ENCODE measurements around the gene ATG9B. TPM values are rescaled to one million over a fixed set of nuclear protein-coding genes. Genes with fewer than 3 reads are reported as not detected.
A peak's percentile ranks its signal among the peaks of the same experiment; 100 is the strongest.

Gene ATG9B
- total and polyA plus RNA-seq, 9 of the 15 experiments (the other 6 are each of a cell fraction or from before 2014, with no cell fraction given): 0.29 to 8.0 (median 2.1) TPM

DNA sequence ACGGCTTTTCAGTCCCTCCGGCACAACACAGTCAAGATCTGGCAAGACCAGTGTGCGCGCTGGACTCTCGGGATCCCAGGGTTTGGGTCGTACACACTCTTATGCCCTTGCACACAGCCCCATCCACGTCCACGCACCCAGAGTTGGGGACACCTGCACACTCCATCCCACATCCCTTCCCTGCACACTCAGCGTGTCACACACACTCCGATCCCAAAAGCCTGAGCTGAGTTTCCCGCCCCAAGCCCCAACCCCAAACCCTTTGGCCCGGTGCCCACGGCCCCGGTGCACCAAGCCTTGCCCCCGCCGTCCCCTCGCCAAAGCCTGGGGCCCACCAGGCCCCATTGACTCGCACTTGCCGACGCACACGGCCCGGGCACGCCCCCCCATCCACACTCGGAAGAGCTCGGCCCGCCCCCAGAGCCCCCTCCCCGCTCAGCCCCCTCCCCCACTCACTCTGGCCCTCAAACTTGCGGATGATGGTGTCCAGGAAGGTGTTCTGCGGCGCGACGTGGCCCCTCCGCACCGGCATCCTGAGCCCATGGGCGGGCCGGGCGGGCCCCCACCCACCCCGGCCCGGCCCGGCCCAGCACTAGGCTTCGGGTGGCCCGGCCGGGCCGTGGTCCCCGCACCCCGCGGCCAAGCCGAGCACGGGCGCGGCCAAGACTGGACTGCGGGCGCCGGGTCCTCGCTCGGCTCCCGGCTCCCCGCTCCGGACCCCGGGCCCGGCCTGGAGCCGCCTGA, 46.7 kb downstream of the ATG9B start (continued):
- TF ChIP-seq SRSF3 (IDR thresholded peaks at IDR 0.05; ENCODE audit: insufficient read depth, low read length) (0 out of 2 replicates have a peak, but pooled peaks have one; percentile 56), KDM1A (IDR thresholded peaks at IDR 0.05) (no peak), RBM14 (IDR thresholded peaks at IDR 0.05; ENCODE audit: borderline replicate concordance, insufficient read depth, low read depth, low read length) (no peak), SAP30 (IDR thresholded peaks at IDR 0.05; ENCODE audit: borderline replicate concordance, insufficient read depth, low read depth, low read length, poor library complexity, severe bottlenecking) (peak; percentile 9), ESRRA (IDR thresholded peaks at IDR 0.05; ENCODE audit: borderline replicate concordance, low read depth) (no peak), ZNF589 (CRISPR knock-in tag; IDR thresholded peaks at IDR 0.05; ENCODE audit: low read depth) (no peak), ZFX (CRISPR knock-in tag; IDR thresholded peaks at IDR 0.05) (peak; percentile 4; the same call in 1 of the 2 replicates), MTA2 (IDR thresholded peaks at IDR 0.05; ENCODE audit: low read depth) (no peak), RFX5 (IDR thresholded peaks at IDR 0.05; ENCODE audit: low read depth, low read length) (no peak), ZNF316 (IDR thresholded peaks at IDR 0.05) (peak; percentile 17; the same call in 1 of the 2 replicates), ZNF75A (CRISPR knock-in tag; IDR thresholded peaks at IDR 0.05) (no peak), FOXP1 (CRISPR knock-in tag; IDR thresholded peaks at IDR 0.05) (0 out of 2 replicates have a peak, but pooled peaks have one; percentile 4), SIN3B (IDR thresholded peaks at IDR 0.05; ENCODE audit: low read depth) (0 out of 2 replicates have a peak, but pooled peaks have one; percentile 29), ZNF551 (CRISPR knock-in tag; IDR thresholded peaks at IDR 0.05) (no peak), ARHGAP35 (IDR thresholded peaks at IDR 0.05; ENCODE audit: partially characterized antibody) (no peak), RBBP5 (IDR thresholded peaks at IDR 0.05; ENCODE audit: borderline replicate concordance, insufficient read depth, low read length, poor library complexity, severe bottlenecking) (peak; percentile 64), MEIS2 (IDR thresholded peaks at IDR 0.05; ENCODE audit: partially characterized antibody) (no peak), GATAD2A (IDR thresholded peaks at IDR 0.05) (no peak), CBFB (CRISPR knock-in tag; IDR thresholded peaks at IDR 0.05) (no peak; the same call in 1 of the 2 replicates)
- TF ChIP-seq, protein P1, sequence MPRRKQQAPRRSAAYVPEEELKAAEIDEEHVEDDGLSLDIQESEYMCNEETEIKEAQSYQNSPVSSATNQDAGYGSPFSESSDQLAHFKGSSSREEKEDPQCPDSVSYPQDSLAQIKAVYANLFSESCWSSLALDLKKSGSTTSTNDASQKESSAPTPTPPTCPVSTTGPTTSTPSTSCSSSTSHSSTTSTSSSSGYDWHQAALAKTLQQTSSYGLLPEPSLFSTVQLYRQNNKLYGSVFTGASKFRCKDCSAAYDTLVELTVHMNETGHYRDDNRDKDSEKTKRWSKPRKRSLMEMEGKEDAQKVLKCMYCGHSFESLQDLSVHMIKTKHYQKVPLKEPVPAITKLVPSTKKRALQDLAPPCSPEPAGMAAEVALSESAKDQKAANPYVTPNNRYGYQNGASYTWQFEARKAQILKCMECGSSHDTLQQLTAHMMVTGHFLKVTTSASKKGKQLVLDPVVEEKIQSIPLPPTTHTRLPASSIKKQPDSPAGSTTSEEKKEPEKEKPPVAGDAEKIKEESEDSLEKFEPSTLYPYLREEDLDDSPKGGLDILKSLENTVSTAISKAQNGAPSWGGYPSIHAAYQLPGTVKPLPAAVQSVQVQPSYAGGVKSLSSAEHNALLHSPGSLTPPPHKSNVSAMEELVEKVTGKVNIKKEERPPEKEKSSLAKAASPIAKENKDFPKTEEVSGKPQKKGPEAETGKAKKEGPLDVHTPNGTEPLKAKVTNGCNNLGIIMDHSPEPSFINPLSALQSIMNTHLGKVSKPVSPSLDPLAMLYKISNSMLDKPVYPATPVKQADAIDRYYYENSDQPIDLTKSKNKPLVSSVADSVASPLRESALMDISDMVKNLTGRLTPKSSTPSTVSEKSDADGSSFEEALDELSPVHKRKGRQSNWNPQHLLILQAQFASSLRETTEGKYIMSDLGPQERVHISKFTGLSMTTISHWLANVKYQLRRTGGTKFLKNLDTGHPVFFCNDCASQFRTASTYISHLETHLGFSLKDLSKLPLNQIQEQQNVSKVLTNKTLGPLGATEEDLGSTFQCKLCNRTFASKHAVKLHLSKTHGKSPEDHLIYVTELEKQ (CRISPR knock-in tag; IDR thresholded peaks at IDR 0.05): no peak
- TF ChIP-seq, protein P2, sequence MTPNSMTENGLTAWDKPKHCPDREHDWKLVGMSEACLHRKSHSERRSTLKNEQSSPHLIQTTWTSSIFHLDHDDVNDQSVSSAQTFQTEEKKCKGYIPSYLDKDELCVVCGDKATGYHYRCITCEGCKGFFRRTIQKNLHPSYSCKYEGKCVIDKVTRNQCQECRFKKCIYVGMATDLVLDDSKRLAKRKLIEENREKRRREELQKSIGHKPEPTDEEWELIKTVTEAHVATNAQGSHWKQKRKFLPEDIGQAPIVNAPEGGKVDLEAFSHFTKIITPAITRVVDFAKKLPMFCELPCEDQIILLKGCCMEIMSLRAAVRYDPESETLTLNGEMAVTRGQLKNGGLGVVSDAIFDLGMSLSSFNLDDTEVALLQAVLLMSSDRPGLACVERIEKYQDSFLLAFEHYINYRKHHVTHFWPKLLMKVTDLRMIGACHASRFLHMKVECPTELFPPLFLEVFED (CRISPR knock-in tag; conservative IDR thresholded peaks at IDR 0.05): 0 out of 2 replicates have a peak, but pooled peaks have one; percentile 19
- TF ChIP-seq, protein P3, sequence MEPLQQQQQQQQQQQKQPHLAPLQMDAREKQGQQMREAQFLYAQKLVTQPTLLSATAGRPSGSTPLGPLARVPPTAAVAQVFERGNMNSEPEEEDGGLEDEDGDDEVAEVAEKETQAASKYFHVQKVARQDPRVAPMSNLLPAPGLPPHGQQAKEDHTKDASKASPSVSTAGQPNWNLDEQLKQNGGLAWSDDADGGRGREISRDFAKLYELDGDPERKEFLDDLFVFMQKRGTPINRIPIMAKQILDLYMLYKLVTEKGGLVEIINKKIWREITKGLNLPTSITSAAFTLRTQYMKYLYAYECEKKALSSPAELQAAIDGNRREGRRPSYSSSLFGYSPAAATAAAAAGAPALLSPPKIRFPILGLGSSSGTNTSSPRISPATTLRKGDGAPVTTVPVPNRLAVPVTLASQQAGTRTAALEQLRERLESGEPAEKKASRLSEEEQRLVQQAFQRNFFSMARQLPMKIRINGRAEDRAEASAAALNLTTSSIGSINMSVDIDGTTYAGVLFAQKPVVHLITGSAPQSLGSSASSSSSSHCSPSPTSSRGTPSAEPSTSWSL (CRISPR knock-in tag; IDR thresholded peaks at IDR 0.05; ENCODE audit: borderline replicate concordance): no peak
